ENCODE results near the gene TMEM171. TPM values are rescaled to one million over a fixed set of nuclear protein-coding genes. Genes with fewer than 3 reads are reported as not detected.

TMEM171 gene
- total and polyA plus RNA-seq, 12 donors: 0.13 to 0.69 (median 0.42) TPM; not detected in 7

DNA sequence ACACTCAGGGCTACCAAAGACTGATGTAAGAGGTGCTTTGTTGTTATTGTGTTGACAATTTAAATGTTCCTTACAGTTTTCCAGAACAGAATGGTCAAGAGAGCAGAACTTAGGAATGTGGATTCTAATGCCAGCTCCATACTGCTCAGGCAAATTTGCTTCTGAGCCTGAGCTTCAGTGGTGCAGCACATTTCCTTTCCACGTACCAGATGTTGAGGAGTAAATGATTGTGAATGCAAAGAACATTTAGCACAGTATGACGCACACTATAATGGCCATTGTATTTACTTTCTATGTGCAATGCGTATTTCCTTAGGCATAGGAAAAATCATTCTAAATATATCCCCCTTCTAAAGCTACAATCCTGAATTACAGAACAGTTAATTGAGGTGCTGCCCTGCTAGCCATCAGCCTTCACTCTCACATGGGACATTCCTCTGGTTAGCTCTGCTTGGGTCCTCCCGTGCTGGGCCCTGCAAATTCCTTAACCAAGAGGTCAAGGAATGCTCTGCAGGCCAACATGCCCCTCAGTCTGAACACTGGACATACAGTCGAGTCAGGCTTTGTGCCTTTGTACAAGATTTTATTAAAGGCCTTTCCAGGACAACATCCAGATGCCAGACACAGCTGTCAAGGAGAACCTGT is 31.5 kb downstream of the TMEM171 start:
- Histone ChIP-seq H3K27ac (no peak overlapping the region), H3K36me3 (replicated peaks in 1 of 2) (no peaks in the 10 kb centered on the region), H3K4me3 (no peak overlapping the region), H3K4me1 (replicated peaks in 1 of 2) (no peaks in the 10 kb centered on the region), H3K9me3 (replicated peaks in 1 of 3) (no peaks in the 10 kb centered on the region), H3K27me3 (no peaks in the 10 kb centered on the region)
- TF ChIP-seq, protein P1, sequence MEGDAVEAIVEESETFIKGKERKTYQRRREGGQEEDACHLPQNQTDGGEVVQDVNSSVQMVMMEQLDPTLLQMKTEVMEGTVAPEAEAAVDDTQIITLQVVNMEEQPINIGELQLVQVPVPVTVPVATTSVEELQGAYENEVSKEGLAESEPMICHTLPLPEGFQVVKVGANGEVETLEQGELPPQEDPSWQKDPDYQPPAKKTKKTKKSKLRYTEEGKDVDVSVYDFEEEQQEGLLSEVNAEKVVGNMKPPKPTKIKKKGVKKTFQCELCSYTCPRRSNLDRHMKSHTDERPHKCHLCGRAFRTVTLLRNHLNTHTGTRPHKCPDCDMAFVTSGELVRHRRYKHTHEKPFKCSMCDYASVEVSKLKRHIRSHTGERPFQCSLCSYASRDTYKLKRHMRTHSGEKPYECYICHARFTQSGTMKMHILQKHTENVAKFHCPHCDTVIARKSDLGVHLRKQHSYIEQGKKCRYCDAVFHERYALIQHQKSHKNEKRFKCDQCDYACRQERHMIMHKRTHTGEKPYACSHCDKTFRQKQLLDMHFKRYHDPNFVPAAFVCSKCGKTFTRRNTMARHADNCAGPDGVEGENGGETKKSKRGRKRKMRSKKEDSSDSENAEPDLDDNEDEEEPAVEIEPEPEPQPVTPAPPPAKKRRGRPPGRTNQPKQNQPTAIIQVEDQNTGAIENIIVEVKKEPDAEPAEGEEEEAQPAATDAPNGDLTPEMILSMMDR (IDR thresholded peaks at IDR 0.05): no peak
- TF ChIP-seq POLR2A (IDR thresholded peaks at IDR 0.05): no peak
- intact Hi-C loops (cut with DNase I): no loop called here
- WGBS, 4 donors: 67 to 73% (median 70%) methylated on average over 5 of the region's 5 CpGs
- no peak for DNase-seq

DNA sequence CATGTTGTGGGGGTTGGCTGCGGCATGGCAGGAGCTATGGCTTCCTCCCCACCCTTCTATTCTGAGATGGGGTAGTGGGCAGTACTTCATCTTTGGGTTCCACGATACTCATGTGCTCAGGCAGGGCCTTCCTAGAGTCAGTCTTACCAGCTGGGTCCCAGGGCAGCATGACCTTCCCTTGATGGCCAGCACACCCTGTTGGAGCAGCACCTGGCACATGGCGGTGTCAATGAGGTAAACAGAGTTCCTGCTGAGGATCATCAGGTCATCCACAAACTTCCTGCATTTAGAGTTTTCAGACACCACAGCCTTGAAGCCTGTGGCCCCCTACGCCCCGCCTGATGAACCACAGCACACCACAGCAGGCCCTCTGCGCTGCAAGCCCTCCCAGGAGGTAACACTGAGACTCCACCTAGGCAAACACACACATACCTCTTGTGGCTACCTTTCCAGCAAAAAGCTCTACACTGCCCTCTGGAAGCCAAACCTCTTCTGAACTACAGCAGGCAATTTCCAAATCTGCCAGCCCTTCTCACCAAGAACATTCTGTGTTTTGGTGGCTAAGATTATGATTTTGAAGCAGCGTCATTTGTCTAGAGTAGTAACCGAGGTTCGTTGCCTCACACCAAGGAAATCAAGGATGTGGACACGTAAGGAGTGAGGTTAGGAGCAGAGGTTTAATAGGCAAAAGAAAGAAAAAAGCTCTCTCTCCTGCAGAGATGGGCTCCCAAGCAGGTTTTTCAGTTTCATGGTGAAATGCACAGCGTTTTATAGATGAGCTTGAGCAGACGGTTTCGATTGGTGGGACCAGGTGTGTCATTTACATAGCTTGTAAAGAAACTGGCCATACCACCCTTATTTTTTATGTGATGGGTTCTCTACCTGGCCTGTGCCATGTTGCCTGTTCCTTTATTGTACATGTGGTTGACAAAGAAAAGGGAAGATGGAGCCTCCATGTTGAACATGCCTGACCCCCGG is 32.3 kb downstream of the TMEM171 start:
- Histone ChIP-seq H3K4me3 (no peak overlapping the region), H3K4me1 (replicated peaks in 1 of 2) (no peaks in the 10 kb centered on the region), H3K36me3 (replicated peaks in 1 of 2) (no peaks in the 10 kb centered on the region), H3K9me3 (replicated peaks in 1 of 3) (no peaks in the 10 kb centered on the region), H3K27ac (no peak overlapping the region), H3K27me3 (no peaks in the 10 kb centered on the region)
- no peak for TF ChIP-seq POLR2A (IDR thresholded peaks at IDR 0.05)
- TF ChIP-seq, protein P1 (IDR thresholded peaks at IDR 0.05): no peak
- DNase-seq: no peak
- intact Hi-C loops (cut with DNase I): no loop called here
- WGBS, 4 donors: 75 to 84% (median 80%) methylated on average over 12 to 14 of the region's 14 CpGs

DNA sequence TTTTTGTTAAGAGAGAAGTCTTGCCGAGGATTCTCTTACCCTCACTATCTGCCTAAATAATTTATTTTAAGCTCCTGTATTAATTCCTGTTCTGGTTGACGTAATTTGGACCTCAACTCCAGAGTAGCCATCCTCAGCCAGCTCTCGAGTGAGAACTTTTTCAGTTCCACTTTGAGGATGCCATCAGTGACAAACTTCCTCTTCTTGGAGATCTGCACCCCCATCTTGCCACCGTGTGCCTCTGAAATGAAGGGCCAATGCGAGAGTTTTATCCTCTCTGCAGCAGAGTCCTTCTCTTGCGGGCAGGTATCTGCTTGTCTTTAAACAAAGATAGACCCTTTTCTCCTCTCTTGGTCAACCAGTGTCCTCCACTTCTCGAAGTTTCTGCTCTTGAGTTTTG is 33.1 kb downstream of the TMEM171 start:
- no peaks in the 10 kb centered on the region for H3K9me3 ChIP-seq (replicated peaks in 1 of 3)
- no peaks in the 10 kb centered on the region for H3K4me1 ChIP-seq (replicated peaks in 1 of 2)
- no peak for TF ChIP-seq POLR2A (IDR thresholded peaks at IDR 0.05)
- TF ChIP-seq, protein P1 (IDR thresholded peaks at IDR 0.05): no peak
- no peak overlapping the region for H3K4me3 ChIP-seq
- WGBS, 4 donors: 69 to 79% (median 71%) methylated on average over 7 of the region's 7 CpGs
- no peaks in the 10 kb centered on the region for H3K36me3 ChIP-seq (replicated peaks in 1 of 2)
- H3K27me3 ChIP-seq: no peaks in the 10 kb centered on the region
- H3K27ac ChIP-seq: no peak overlapping the region
- DNase-seq: no peak
- intact Hi-C loops (cut with DNase I): no loop called here

DNA sequence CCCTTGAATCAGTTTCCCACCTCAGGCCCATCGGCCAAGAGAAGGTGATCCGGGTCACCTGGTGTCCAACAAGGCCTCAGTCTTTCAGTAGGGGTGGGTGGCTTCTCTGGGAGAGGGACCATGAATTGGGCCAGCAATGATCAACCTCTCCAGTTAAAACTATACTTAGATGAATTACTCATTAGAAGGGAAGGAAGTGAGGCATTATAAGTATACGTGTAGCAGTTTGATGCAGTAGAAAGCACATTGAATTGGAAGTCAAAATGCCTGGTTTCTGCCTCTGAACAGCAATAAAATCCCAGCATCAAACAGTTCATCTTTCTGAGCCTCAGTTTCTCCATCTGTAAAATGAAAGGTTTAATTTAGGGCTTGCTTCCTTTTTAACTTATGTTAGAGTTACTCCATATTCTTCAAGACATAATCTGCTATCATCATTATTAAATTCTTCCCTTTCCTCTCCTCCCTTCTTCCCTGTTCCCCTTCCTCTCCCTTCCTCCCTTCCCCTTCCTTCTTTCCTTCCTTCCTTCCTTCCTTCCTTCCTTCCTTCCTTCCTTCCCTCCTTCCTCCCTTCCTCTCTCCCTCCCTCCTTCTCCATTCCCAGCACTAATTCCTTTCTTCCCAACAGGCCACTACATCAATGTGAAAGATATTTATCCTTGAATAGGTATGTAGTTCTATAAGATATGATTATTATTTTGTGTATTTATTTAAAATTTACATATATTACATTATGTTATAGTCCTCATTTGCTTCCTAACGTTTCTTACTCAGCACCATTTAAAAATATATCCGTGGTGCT is 34.0 kb downstream of the TMEM171 start:
- no peak for DNase-seq
- 64 to 77% (median 76%) methylated on average over 3 to 5 of the region's 5 CpGs for WGBS, 4 donors
- H3K4me3 ChIP-seq: no peak overlapping the region
- H3K27me3 ChIP-seq: no peaks in the 10 kb centered on the region
- H3K4me1 ChIP-seq (replicated peaks in 1 of 2): no peaks in the 10 kb centered on the region
- no peaks in the 10 kb centered on the region for H3K36me3 ChIP-seq (replicated peaks in 1 of 2)
- no peak overlapping the region for H3K27ac ChIP-seq
- intact Hi-C loops (cut with DNase I): no loop called here
- no peak for TF ChIP-seq POLR2A (IDR thresholded peaks at IDR 0.05)
- TF ChIP-seq, protein P1 (IDR thresholded peaks at IDR 0.05): no peak
- no peaks in the 10 kb centered on the region for H3K9me3 ChIP-seq (replicated peaks in 1 of 3)
